B cell (primary cell): ENCODE results near the gene CORO2B.

Experiments used
- EZH2 ChIP-seq: IDR thresholded peaks from 2 replicates; pipeline ENCODE4 v1.6.1; 2012; ENCODE audit warnings: borderline replicate concordance, low read depth, mild to moderate bottlenecking, moderate library complexity, low read length; ENCODE audit not compliant: insufficient read depth, poor library complexity, severe bottlenecking
- TF ChIP-seq, protein P1 (sequence below): fragments of 200-600 bp; IDR thresholded peaks from one replicate; pipeline ENCODE4 v1.8.0; 2022; ENCODE audit warnings: antibody characterized with exemption, mild to moderate bottlenecking

DNA sequence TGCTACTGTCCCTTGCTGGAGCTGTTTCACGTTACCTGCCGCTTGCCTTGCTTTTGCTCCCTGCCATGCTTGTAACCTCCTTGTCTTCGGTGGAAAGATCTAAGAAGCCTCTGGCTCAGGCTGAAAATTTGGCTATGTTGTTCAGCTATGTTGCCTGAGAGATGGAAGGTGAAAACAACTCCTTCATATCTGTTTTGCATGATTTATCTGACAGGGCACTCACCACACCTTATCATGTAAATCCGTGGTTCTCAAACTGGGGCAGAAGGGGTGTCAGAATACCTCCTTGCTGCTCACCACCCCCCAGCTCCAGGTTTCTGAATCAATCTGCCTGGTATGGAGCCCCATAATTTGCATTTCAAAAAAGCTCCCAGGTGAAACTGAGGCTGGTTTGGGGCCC lies 6.5 kb upstream of the CORO2B start:
- TF ChIP-seq, protein P1, sequence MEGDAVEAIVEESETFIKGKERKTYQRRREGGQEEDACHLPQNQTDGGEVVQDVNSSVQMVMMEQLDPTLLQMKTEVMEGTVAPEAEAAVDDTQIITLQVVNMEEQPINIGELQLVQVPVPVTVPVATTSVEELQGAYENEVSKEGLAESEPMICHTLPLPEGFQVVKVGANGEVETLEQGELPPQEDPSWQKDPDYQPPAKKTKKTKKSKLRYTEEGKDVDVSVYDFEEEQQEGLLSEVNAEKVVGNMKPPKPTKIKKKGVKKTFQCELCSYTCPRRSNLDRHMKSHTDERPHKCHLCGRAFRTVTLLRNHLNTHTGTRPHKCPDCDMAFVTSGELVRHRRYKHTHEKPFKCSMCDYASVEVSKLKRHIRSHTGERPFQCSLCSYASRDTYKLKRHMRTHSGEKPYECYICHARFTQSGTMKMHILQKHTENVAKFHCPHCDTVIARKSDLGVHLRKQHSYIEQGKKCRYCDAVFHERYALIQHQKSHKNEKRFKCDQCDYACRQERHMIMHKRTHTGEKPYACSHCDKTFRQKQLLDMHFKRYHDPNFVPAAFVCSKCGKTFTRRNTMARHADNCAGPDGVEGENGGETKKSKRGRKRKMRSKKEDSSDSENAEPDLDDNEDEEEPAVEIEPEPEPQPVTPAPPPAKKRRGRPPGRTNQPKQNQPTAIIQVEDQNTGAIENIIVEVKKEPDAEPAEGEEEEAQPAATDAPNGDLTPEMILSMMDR, result no peak
- no peak for TF ChIP-seq EZH2
